SK-N-SH treated with all-trans-retinoic acid at 6 μM for 48 hours (cell line): ENCODE measurements around the gene LAMB4.

Source experiments
- ESRRG ChIP-seq: fragments of 250-450 bp; sonication (Bioruptor Pico); IDR thresholded peaks from 2 replicates; pipeline ENCODE4 v1.6.1; 2021; ENCODE audit warnings: mild to moderate bottlenecking
- OSR1 ChIP-seq: fragments of 250-450 bp; sonication (Bioruptor Pico); IDR thresholded peaks from 2 replicates; pipeline ENCODE4 v1.8.0; 2022; ENCODE audit warnings: moderate library complexity, mild to moderate bottlenecking, inconsistent platforms
- PATZ1 ChIP-seq: fragments of 250-450 bp; sonication (Bioruptor Pico); IDR thresholded peaks from 2 replicates; pipeline ENCODE4 v1.8.0; 2020; ENCODE audit warnings: mild to moderate bottlenecking, moderate library complexity, borderline replicate concordance
- ZC3H10 ChIP-seq: fragments of 250-450 bp; sonication (Bioruptor Pico); IDR thresholded peaks from 2 replicates; pipeline ENCODE4 v1.5.1; 2021; ENCODE audit warnings: mild to moderate bottlenecking, moderate library complexity
- ZNF565 ChIP-seq: fragments of 450-650 bp; formaldehyde crosslinking; conservative IDR thresholded peaks from 2 replicates; pipeline ENCODE4 v1.5.0; 2020; ENCODE audit warnings: low read depth, mild to moderate bottlenecking, moderate library complexity
- ZNF70 ChIP-seq: fragments of 450-650 bp; formaldehyde crosslinking; IDR thresholded peaks from 2 replicates; pipeline ENCODE4 v1.5.0; 2020; ENCODE audit warnings: mild to moderate bottlenecking, moderate library complexity

GRCh38 chr7:108130261-108130660 is at the start of gene LAMB4:
- TF ChIP-seq PATZ1 (no peak), ZNF70 (no peak), ZC3H10 (CRISPR knock-in tag) (no peak), OSR1 (CRISPR knock-in tag) (no peak), ZNF565 (no peak), ESRRG (CRISPR knock-in tag) (no peak)
